Upper lobe of left lung (tissue), 4 donors: ENCODE results near the gene CLEC4F.
"Not testable (repeated sequence)": the region's sequence is repeated elsewhere in the genome, so short reads cannot be mapped to it uniquely, and the experiment has no call there.

Experiments used
- POLR2A ChIP-seq, 4 donors: fragments of 450-650 bp; IDR thresholded peaks; one replicate each; pipeline ENCODE4 v1.5.1; 2016 to 2017; ENCODE audit warnings: antibody characterized with exemption in 4 of 4, mild to moderate bottlenecking in 2 of 4
- TF ChIP-seq, protein P1 (sequence below), 6 experiments: fragments of 450-650 bp in 4 of 6; fragments of 200-600 bp in 2 of 6; sonication (generic) in 2 of 6; IDR thresholded peaks; one replicate each; pipeline ENCODE4 v1.5.1; 2016 to 2019; ENCODE audit warnings: antibody characterized with exemption in 6 of 6

DNA sequence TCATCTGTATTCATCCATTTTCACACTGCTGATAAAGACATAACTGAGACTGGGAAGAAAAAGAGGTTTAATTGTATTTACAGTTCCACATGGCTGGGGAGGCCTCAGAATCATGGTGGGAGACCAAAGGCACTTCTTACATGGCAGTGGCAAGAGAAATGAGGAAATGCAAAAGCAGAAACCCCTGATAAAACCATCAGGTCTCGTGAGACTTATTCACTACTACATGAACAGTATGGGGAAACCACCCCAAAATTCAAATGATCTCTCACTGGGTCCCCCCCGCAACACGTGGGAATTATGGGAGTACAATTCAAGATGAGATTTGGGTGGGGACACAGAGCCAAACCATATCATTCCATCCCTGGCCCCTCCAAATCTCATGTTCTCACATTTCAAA lies 22.4 kb downstream of the CLEC4F start:
- TF ChIP-seq, protein P1, sequence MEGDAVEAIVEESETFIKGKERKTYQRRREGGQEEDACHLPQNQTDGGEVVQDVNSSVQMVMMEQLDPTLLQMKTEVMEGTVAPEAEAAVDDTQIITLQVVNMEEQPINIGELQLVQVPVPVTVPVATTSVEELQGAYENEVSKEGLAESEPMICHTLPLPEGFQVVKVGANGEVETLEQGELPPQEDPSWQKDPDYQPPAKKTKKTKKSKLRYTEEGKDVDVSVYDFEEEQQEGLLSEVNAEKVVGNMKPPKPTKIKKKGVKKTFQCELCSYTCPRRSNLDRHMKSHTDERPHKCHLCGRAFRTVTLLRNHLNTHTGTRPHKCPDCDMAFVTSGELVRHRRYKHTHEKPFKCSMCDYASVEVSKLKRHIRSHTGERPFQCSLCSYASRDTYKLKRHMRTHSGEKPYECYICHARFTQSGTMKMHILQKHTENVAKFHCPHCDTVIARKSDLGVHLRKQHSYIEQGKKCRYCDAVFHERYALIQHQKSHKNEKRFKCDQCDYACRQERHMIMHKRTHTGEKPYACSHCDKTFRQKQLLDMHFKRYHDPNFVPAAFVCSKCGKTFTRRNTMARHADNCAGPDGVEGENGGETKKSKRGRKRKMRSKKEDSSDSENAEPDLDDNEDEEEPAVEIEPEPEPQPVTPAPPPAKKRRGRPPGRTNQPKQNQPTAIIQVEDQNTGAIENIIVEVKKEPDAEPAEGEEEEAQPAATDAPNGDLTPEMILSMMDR (IDR thresholded peaks at IDR 0.05), result not testable (repeated sequence)
- not testable (repeated sequence) for TF ChIP-seq POLR2A (IDR thresholded peaks at IDR 0.05)
